ENCODE data around the gene ASGR2.
"Not testable (repeated sequence)": the region's sequence is repeated elsewhere in the genome, so short reads cannot be mapped to it uniquely, and the experiment has no call there.

- not testable (repeated sequence) for TF ChIP-seq CTCF (conservative IDR thresholded peaks at IDR 0.05; ENCODE audit: low read length); EZH2phosphoT487 (IDR thresholded peaks at IDR 0.05; ENCODE audit: borderline replicate concordance, low read depth, low read length)
Measured at GRCh38 chr17:7159571-7159970, 44.9 kb upstream of the ASGR2 start.
